IMR-90 (cell line): Measurements from ENCODE around the gene U2SURP.

Experiments used
- POLR2A ChIP-seq: IDR thresholded peaks from 2 replicates; pipeline ENCODE4 v1.6.1; 2012; ENCODE audit warnings: mild to moderate bottlenecking, low read depth, low read length
- RAD21 ChIP-seq: IDR thresholded peaks from 2 replicates; pipeline ENCODE4 v1.6.1; 2012; ENCODE audit warnings: low read length, improper control_type of control experiment
- RCOR1 ChIP-seq: IDR thresholded peaks from 2 replicates; pipeline ENCODE4 v1.6.1; 2012; ENCODE audit warnings: mild to moderate bottlenecking, low read length, improper control_type of control experiment; ENCODE audit not compliant: insufficient replicate concordance
- TF ChIP-seq, protein P1 (sequence below): conservative IDR thresholded peaks from 2 replicates; pipeline ENCODE4 v1.5.1; 2012; ENCODE audit warnings: mild to moderate bottlenecking, low read depth, low read length, improper control_type of control experiment
- TF ChIP-seq, protein P2 (sequence below): fragments of 150-350 bp; IDR thresholded peaks from 2 replicates; pipeline ENCODE4 v1.6.1; 2017; ENCODE audit warnings: mild to moderate bottlenecking, antibody characterized with exemption, low read length, low read depth

DNA sequence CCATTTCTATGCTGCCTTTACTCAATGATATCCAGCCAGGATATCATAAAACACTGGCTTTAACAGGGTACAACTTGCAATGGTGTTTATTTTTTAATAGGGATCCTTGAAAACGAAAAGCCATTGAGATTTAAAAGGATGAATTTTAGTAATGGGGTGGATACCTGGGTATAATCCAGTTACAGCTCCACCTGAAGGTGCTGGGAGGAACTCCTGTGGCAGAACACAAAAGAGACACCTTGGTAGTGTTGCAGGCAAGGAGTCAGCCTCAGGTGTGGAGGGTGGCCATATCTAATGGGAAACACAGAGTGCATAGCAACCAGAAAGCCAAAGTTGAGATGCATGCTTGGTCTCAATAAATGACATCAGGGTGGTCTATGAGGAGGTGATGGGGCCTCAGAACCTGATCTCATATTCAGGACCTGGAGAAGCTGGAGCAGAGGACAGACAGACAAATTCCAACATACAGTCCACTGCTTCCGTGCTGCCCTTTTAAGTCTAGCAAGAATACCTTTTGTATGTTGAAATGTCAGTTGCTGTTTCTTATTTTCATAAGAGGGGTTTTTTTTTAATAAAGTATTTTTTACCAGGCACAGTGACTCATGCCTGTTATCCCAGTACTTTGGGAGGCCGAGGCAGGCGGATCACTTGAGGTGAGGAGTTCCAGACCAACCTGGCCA lies 25.9 kb upstream of the U2SURP start:
- TF ChIP-seq POLR2A (no peak), RCOR1 (no peak), RAD21 (no peak)
- TF ChIP-seq, protein P1, sequence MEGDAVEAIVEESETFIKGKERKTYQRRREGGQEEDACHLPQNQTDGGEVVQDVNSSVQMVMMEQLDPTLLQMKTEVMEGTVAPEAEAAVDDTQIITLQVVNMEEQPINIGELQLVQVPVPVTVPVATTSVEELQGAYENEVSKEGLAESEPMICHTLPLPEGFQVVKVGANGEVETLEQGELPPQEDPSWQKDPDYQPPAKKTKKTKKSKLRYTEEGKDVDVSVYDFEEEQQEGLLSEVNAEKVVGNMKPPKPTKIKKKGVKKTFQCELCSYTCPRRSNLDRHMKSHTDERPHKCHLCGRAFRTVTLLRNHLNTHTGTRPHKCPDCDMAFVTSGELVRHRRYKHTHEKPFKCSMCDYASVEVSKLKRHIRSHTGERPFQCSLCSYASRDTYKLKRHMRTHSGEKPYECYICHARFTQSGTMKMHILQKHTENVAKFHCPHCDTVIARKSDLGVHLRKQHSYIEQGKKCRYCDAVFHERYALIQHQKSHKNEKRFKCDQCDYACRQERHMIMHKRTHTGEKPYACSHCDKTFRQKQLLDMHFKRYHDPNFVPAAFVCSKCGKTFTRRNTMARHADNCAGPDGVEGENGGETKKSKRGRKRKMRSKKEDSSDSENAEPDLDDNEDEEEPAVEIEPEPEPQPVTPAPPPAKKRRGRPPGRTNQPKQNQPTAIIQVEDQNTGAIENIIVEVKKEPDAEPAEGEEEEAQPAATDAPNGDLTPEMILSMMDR, result no peak
- TF ChIP-seq, protein P2, sequence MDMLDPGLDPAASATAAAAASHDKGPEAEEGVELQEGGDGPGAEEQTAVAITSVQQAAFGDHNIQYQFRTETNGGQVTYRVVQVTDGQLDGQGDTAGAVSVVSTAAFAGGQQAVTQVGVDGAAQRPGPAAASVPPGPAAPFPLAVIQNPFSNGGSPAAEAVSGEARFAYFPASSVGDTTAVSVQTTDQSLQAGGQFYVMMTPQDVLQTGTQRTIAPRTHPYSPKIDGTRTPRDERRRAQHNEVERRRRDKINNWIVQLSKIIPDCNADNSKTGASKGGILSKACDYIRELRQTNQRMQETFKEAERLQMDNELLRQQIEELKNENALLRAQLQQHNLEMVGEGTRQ, result no peak
